Osteoblast (primary cell): ENCODE results near the gene DNAJC1. TPM values are rescaled to one million over a fixed set of nuclear protein-coding genes. Genes with fewer than 3 reads are reported as not detected.
A peak's percentile ranks its signal among the peaks of the same experiment; 100 is the strongest.

Experiments
- DNase-seq: peaks from one replicate; pipeline ENCODE4 v3.0.0; 2011; ENCODE audit warnings: low spot score, mixed read lengths; ENCODE audit not compliant: insufficient read length; ENCODE audit errors: missing footprints
- H2AFZ ChIP-seq: 2 replicates; pipeline ENCODE4 v1.6.0; 2011; ENCODE audit warnings: mild to moderate bottlenecking, low read length
- H3K27ac ChIP-seq: 2 replicates; pipeline ENCODE4 v1.5.1; 2011; ENCODE audit warnings: mild to moderate bottlenecking, low read depth, low read length, moderate library complexity
- H3K27me3 ChIP-seq: 2 replicates; pipeline ENCODE4 v1.6.0; 2012; ENCODE audit warnings: mild to moderate bottlenecking, control low read depth, inconsistent platforms, low read length, moderate library complexity; ENCODE audit not compliant: insufficient read depth
- H3K36me3 ChIP-seq: 2 replicates; pipeline ENCODE4 v1.5.1; 2011; ENCODE audit warnings: mild to moderate bottlenecking, low read length, control low read depth, moderate library complexity; ENCODE audit not compliant: insufficient read depth
- H3K4me1 ChIP-seq: 2 replicates; pipeline ENCODE4 v1.5.1; 2011; ENCODE audit warnings: mild to moderate bottlenecking, low read length, control low read depth, moderate library complexity; ENCODE audit not compliant: insufficient read depth
- H3K4me2 ChIP-seq: 2 replicates; pipeline ENCODE4 v1.6.0; 2011; ENCODE audit warnings: mild to moderate bottlenecking, low read length; ENCODE audit not compliant: insufficient read depth
- H3K4me3 ChIP-seq: fragments of 200-600 bp; sonication (generic); 3 replicates; pipeline ENCODE4 v1.5.1; 2012; ENCODE audit warnings: mild to moderate bottlenecking, low read length, inconsistent platforms; ENCODE audit not compliant: insufficient read depth
- H3K79me2 ChIP-seq: 2 replicates; pipeline ENCODE4 v1.6.0; 2012; ENCODE audit warnings: mild to moderate bottlenecking, low read length, control low read depth, inconsistent platforms; ENCODE audit not compliant: insufficient read depth
- H3K9me3 ChIP-seq: 2 replicates; pipeline ENCODE4 v1.5.1; 2011; ENCODE audit warnings: low read depth, low read length, control low read depth
- H4K20me1 ChIP-seq: 2 replicates; pipeline ENCODE4 v1.6.0; 2012; ENCODE audit warnings: mild to moderate bottlenecking, low read length, control low read depth; ENCODE audit not compliant: insufficient read depth
- total RNA-seq: library from RNA; depleted of rRNA; stranded (reverse); fragments of >200 nt; gene quantifications from 2 replicates; pipeline ENCODE4 v1.2.3, GENCODE V29; 2012
- TF ChIP-seq, protein P1 (sequence below): IDR thresholded peaks from 2 replicates; pipeline ENCODE4 v1.5.1; 2011; ENCODE audit warnings: mild to moderate bottlenecking, low read depth, low read length, moderate library complexity; ENCODE audit errors: extremely low read depth

The DNAJC1 gene
- total RNA-seq, 1 donor: 83.2 TPM

DNA sequence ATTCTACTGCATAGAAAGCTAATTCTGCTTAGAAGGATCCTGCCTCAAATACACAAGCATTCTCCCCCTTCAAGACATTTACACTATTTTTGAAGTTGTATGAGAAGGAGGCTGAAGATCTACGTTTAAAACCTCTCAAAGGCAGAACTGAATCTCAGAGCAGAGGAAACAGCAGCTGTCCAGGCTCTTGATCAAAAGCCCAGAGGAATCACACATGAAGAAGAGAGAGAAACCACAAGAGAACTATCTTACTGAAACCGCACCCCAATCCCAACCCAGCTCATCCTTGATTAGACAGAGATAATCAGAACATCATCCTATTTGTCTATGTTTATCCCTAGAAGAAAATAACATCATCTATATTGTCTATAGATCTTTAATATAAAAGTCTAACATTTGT is 2.2 kb upstream of the DNAJC1 start:
- TF ChIP-seq, protein P1, sequence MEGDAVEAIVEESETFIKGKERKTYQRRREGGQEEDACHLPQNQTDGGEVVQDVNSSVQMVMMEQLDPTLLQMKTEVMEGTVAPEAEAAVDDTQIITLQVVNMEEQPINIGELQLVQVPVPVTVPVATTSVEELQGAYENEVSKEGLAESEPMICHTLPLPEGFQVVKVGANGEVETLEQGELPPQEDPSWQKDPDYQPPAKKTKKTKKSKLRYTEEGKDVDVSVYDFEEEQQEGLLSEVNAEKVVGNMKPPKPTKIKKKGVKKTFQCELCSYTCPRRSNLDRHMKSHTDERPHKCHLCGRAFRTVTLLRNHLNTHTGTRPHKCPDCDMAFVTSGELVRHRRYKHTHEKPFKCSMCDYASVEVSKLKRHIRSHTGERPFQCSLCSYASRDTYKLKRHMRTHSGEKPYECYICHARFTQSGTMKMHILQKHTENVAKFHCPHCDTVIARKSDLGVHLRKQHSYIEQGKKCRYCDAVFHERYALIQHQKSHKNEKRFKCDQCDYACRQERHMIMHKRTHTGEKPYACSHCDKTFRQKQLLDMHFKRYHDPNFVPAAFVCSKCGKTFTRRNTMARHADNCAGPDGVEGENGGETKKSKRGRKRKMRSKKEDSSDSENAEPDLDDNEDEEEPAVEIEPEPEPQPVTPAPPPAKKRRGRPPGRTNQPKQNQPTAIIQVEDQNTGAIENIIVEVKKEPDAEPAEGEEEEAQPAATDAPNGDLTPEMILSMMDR: no peak
- no peaks in the 10 kb centered on the region for H3K36me3 ChIP-seq
- no peaks in the 10 kb centered on the region for H3K27me3 ChIP-seq
- peaks cover 3% of the 10 kb centered on the region for H4K20me1 ChIP-seq
- no peak overlapping the region for H3K4me3 ChIP-seq
- H3K4me2 ChIP-seq: no peak overlapping the region
- H3K79me2 ChIP-seq: peaks cover 23% of the 10 kb centered on the region
- H3K27ac ChIP-seq: no peak overlapping the region
- DNase-seq: no peak
- H3K9me3 ChIP-seq: no peaks in the 10 kb centered on the region
- H3K4me1 ChIP-seq: peaks cover 11% of the 10 kb centered on the region
- H2AFZ ChIP-seq: no peak overlapping the region

DNA sequence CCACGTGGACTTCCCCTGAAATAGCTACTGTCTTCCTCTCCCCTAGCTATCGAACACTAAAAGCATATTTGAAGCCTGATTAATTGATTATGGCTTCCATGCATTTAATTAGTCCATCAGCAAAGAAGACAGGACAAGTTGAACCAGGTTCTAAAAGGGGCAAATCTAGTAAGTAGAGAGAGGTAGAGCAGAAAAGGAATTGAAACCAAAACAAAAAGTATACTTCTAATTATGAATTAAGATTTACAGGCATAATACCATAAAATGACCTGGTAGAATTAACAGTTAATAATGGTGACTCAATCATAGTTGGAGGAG is 393 bp upstream of the DNAJC1 start:
- H4K20me1 ChIP-seq: peaks cover 5% of the 10 kb centered on the region
- no peak for DNase-seq
- H3K4me2 ChIP-seq: peak overlapping the region; percentile 80
- TF ChIP-seq, protein P1: no peak
- peak overlapping the region; percentile 97 for H2AFZ ChIP-seq
- H3K4me3 ChIP-seq: peak overlapping the region; percentile 94
- H3K4me1 ChIP-seq: peaks cover 11% of the 10 kb centered on the region
- H3K27ac ChIP-seq: peak overlapping the region; percentile 78
- H3K36me3 ChIP-seq: no peaks in the 10 kb centered on the region
- no peaks in the 10 kb centered on the region for H3K9me3 ChIP-seq
- H3K79me2 ChIP-seq: peaks cover 40% of the 10 kb centered on the region
- H3K27me3 ChIP-seq: no peaks in the 10 kb centered on the region

DNA sequence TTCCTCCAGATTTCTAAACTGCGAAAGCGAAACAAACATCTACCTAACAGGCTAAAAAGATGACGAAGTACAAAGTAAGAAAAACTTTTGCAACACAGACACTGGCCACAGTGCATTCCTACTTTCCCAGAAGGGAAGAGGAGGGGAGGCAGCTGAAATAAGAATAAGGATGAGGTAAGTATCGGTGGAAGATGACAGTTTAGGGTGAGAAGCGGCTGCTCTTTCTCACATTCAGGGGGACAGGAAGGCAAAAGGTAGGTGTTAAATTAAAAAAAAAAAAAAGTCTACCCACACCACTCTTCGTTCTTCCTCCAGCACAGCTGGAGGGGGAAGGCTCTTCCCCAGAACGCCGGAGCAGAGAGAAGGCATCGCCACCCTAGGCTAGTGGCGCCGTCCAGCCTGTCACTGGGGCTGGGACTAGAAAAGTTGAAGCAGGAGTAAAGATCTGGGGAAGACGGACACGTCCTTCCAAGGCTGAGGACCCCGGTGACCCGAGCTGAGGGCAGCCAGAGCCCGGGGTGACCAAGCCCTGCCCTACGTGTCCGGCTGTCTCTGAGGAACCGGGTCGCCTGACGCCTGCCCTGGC is 846 bp downstream of the DNAJC1 start:
- peaks cover 47% of the 10 kb centered on the region for H3K79me2 ChIP-seq
- TF ChIP-seq, protein P1: no peak
- peak overlapping the region; percentile 78 for H3K27ac ChIP-seq
- H3K27me3 ChIP-seq: no peaks in the 10 kb centered on the region
- H3K9me3 ChIP-seq: no peaks in the 10 kb centered on the region
- H3K4me3 ChIP-seq: peak overlapping the region; percentile 94
- no peaks in the 10 kb centered on the region for H3K36me3 ChIP-seq
- H3K4me1 ChIP-seq: peaks cover 11% of the 10 kb centered on the region
- H2AFZ ChIP-seq: peak overlapping the region; percentile 97
- H3K4me2 ChIP-seq: peak overlapping the region; percentile 80
- DNase-seq: peak; percentile 75
- peaks cover 5% of the 10 kb centered on the region for H4K20me1 ChIP-seq

DNA sequence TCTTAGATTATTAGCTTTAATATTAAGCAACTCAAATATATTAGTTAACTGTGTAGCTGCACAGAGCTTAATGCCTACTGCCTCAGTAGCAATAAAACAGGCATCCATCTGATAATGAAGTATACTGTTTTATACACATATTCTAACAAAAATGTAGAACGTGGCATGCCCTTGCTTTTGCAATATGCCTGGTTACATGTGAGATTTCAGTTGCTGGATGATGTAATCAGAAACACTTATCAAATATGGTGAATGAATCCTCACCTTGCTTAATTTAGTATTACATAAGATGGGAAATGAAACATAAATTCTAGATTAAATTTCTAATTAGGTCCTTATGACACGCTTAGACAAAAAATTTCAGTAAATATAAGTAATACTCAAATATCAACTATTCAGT is 8.0 kb downstream of the DNAJC1 start:
- Histone ChIP-seq H2AFZ (no peak overlapping the region), H3K36me3 (no peaks in the 10 kb centered on the region), H3K9me3 (no peaks in the 10 kb centered on the region), H3K79me2 (peaks cover 65% of the 10 kb centered on the region), H3K4me2 (peak overlapping the region; percentile 37), H3K4me1 (no peaks in the 10 kb centered on the region), H3K27me3 (no peaks in the 10 kb centered on the region), H3K4me3 (no peak overlapping the region), H4K20me1 (peaks cover 6% of the 10 kb centered on the region), H3K27ac (peak overlapping the region; percentile 34)
- TF ChIP-seq, protein P1: no peak
- DNase-seq: no peak
